Measurements from ENCODE around the gene ATP10B.

DNA sequence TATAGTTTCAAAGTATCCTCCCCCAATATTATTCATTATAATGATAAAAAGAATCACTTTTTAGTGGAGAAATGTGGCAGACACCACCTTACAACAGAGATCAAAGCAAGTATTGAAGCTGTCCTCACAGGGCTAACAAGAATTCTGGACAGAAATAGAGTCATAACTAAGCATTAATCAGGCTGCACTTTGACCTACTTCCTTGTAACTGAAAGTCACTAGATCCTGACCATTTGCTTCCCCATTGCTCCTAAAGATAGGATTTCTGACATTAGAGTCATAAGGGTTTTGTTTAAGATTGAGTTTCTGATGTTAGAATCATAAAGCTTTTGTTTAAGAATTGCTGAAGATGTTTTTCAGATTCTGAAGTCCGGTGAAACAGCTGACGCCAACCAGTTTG is 159.7 kb downstream of the ATP10B start:
- TF ChIP-seq, protein P1, sequence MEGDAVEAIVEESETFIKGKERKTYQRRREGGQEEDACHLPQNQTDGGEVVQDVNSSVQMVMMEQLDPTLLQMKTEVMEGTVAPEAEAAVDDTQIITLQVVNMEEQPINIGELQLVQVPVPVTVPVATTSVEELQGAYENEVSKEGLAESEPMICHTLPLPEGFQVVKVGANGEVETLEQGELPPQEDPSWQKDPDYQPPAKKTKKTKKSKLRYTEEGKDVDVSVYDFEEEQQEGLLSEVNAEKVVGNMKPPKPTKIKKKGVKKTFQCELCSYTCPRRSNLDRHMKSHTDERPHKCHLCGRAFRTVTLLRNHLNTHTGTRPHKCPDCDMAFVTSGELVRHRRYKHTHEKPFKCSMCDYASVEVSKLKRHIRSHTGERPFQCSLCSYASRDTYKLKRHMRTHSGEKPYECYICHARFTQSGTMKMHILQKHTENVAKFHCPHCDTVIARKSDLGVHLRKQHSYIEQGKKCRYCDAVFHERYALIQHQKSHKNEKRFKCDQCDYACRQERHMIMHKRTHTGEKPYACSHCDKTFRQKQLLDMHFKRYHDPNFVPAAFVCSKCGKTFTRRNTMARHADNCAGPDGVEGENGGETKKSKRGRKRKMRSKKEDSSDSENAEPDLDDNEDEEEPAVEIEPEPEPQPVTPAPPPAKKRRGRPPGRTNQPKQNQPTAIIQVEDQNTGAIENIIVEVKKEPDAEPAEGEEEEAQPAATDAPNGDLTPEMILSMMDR (IDR thresholded peaks at IDR 0.05; ENCODE audit: low read length) = no peak
- no peak for TF ChIP-seq EZH2 (IDR thresholded peaks at IDR 0.05; ENCODE audit: borderline replicate concordance, low read length)
